Endothelial cell of umbilical vein (primary cell): ENCODE results near the gene MATN1. TPM values are rescaled to one million over a fixed set of nuclear protein-coding genes. Genes with fewer than 3 reads are reported as not detected.

Experiments
- BruUV-seq: library from RNA; stranded (reverse); fragments of 400-500 nt; replicated peaks from 2 replicates; lab custom pipeline; 2021; lab: Mats Ljungman, UMichigan
- CTCF ChIA-PET: fragments of 300-600, 350-600 bp; sonication (Branson Sonifier 250); formaldehyde crosslinking; loops from one replicate; lab custom pipeline; 2021; ENCODE audit warnings: antibody characterized with exemption, inconsistent platforms; lab: Charles Lee
- POLR2A ChIA-PET: fragments of 300-600, 350-600 bp; sonication (Branson Sonifier 250); formaldehyde crosslinking; loops from one replicate; lab custom pipeline; 2021; ENCODE audit warnings: antibody characterized with exemption, inconsistent platforms; lab: Charles Lee
- DNase-seq: peaks from one replicate; pipeline ENCODE4 v3.0.0-alpha.2; 2011; ENCODE audit warnings: low read depth, low spot score
- FAIRE-seq: peaks from 2 replicates; lab custom pipeline; 2011; peaks lifted over from hg19 to GRCh38; lab: Jason Lieb, UNC
- H2AFZ ChIP-seq: 2 replicates; pipeline ENCODE4 v1.6.0; 2012; ENCODE audit warnings: low read depth, low read length, control low read depth, inconsistent platforms
- H3K27ac ChIP-seq: 2 replicates; pipeline ENCODE4 v1.5.1; 2011; ENCODE audit warnings: low read depth, mild to moderate bottlenecking, control low read depth, low read length, moderate library complexity; ENCODE audit not compliant: insufficient read depth
- H3K27me3 ChIP-seq, 2 experiments: 2 replicates each; pipeline versions ENCODE4 v1.6.0 to v1.6.1; 2011; ENCODE audit warnings: low read length in 2 of 2, mixed read lengths in 1 of 2; ENCODE audit not compliant: control insufficient read depth in 2 of 2, insufficient read depth in 2 of 2
- H3K36me3 ChIP-seq, 2 experiments: 2 replicates in 1 of 2; 3 replicates in 1 of 2; pipeline ENCODE4 v1.5.1; 2011; ENCODE audit warnings: low read length in 2 of 2, mild to moderate bottlenecking in 1 of 2, moderate library complexity in 1 of 2; ENCODE audit not compliant: control insufficient read depth in 2 of 2, insufficient read depth in 2 of 2; ENCODE audit errors: extremely low read depth in 1 of 2
- H3K4me1 ChIP-seq: 3 replicates; pipeline ENCODE4 v1.5.1; 2011; ENCODE audit warnings: mild to moderate bottlenecking, low read length; ENCODE audit not compliant: control insufficient read depth, insufficient read depth; ENCODE audit errors: extremely low read depth
- H3K4me2 ChIP-seq: 2 replicates; pipeline ENCODE4 v1.6.1; 2011; ENCODE audit warnings: low read length, control low read depth, mixed read lengths; ENCODE audit not compliant: insufficient read depth
- H3K4me3 ChIP-seq, 3 experiments: fragments of 200-600 bp in 1 of 3; sonication (generic), shearing (Covaris generic) in 1 of 3; replicated peaks in 1 of 3; 2 replicates each; pipeline ENCODE4 v1.5.1; 2011 to 2016; ENCODE audit warnings: control low read depth in 3 of 3, low read length in 3 of 3, mild to moderate bottlenecking in 2 of 3, inconsistent platforms in 1 of 3, low read depth in 1 of 3, moderate library complexity in 1 of 3; ENCODE audit not compliant: insufficient read depth in 1 of 3
- H3K79me2 ChIP-seq: 2 replicates; pipeline ENCODE4 v1.6.0; 2012; ENCODE audit warnings: low read length, inconsistent platforms; ENCODE audit not compliant: control insufficient read depth, insufficient read depth
- H3K9ac ChIP-seq: replicated peaks from 2 replicates; pipeline ENCODE3; 2011; ENCODE audit warnings: low read length, control low read depth; ENCODE audit not compliant: insufficient read depth; ENCODE audit errors: extremely low read depth
- H3K9me1 ChIP-seq: replicated peaks from 3 replicates; pipeline ENCODE4 v1.6.0; 2011; ENCODE audit warnings: mild to moderate bottlenecking, low read length; ENCODE audit not compliant: control insufficient read depth, insufficient read depth; ENCODE audit errors: extremely low read depth
- H3K9me3 ChIP-seq: replicated peaks from 2 replicates; pipeline ENCODE4 v1.5.1; 2012; ENCODE audit warnings: low read length, inconsistent platforms; ENCODE audit not compliant: control insufficient read depth, insufficient read depth
- H4K20me1 ChIP-seq: replicated peaks from 2 replicates; pipeline ENCODE3; 2011; ENCODE audit warnings: mild to moderate bottlenecking, low read length; ENCODE audit not compliant: control insufficient read depth, insufficient read depth; ENCODE audit errors: extremely low read depth
- EZH2 ChIP-seq: IDR thresholded peaks from 2 replicates; pipeline ENCODE4 v1.6.1; 2012; ENCODE audit warnings: borderline replicate concordance, low read depth, mild to moderate bottlenecking, moderate library complexity, low read length, inconsistent platforms; ENCODE audit not compliant: severe bottlenecking
- FOS ChIP-seq: IDR thresholded peaks from 2 replicates; pipeline ENCODE4 v1.6.1; 2011; ENCODE audit warnings: mild to moderate bottlenecking, low read length, moderate library complexity, borderline replicate concordance; ENCODE audit not compliant: insufficient read depth
- GATA2 ChIP-seq: IDR thresholded peaks from 2 replicates; pipeline ENCODE4 v1.7.0; 2011; ENCODE audit warnings: low read depth, mild to moderate bottlenecking, moderate library complexity, mixed read lengths, low read length; ENCODE audit not compliant: insufficient read length, insufficient read depth
- JUN ChIP-seq: IDR thresholded peaks from 2 replicates; pipeline ENCODE4 v1.6.1; 2011; ENCODE audit warnings: borderline replicate concordance, low read depth; ENCODE audit not compliant: insufficient read length, insufficient read depth
- MYC ChIP-seq: IDR thresholded peaks from one replicate; pipeline ENCODE4 v1.6.1; 2011; ENCODE audit warnings: mild to moderate bottlenecking, low read depth, low read length
- POLR2A ChIP-seq: IDR thresholded peaks from 2 replicates; pipeline ENCODE4 v1.6.1; 2012; ENCODE audit warnings: low read depth, mild to moderate bottlenecking, control low read depth, low read length
- POLR2AphosphoS5 ChIP-seq: IDR thresholded peaks from 2 replicates; pipeline ENCODE4 v1.6.1; 2012; ENCODE audit warnings: low read depth, mild to moderate bottlenecking, control low read depth, low read length, moderate library complexity; ENCODE audit not compliant: insufficient read depth
- dilution Hi-C: fragments of 300-500 bp; cut with MboI; formaldehyde crosslinking; loops from one replicate; pipeline ENCODE4 v1.15.0; 2019; ENCODE audit warnings: low sequenced_read_pairs; ENCODE audit not compliant: extremely low pct_ligation_motif_present
- intact Hi-C: fragments of 100-400 bp; cut with micrococcal nuclease; formaldehyde crosslinking; loops from one replicate; pipeline ENCODE4 v1.10.0; 2022
- polyA plus RNA-seq, 4 experiments: library from polyadenylated mRNA; depleted of rRNA in 3 of 4; stranded (reverse) in 3 of 4; unstranded in 1 of 4; fragments of >200 nt; gene quantifications; 2 replicates each; pipeline versions ENCODE4 v1.2.1 to v1.2.3, GENCODE V29; 2011 to 2012; ENCODE audit warnings: missing spikeins in 1 of 4
- total RNA-seq: library from RNA; stranded (reverse); gene quantifications from 2 replicates; pipeline ENCODE4 v1.2.3, GENCODE V29; 2021
- TF ChIP-seq, protein P1 (sequence below), 2 donors: IDR thresholded peaks; 1 replicate in 1 of 2; 2 replicates in 1 of 2; pipeline ENCODE4 v1.5.1; 2011; ENCODE audit warnings: low read length in 2 of 2, mild to moderate bottlenecking in 2 of 2, moderate library complexity in 2 of 2, control low read depth in 1 of 2, inconsistent platforms in 1 of 2, low read depth in 1 of 2; ENCODE audit not compliant: insufficient read depth in 1 of 2; ENCODE audit errors: extremely low read depth in 1 of 2
- TF ChIP-seq, protein P2 (sequence below): IDR thresholded peaks from 2 replicates; pipeline ENCODE4 v1.6.1; 2011; ENCODE audit not compliant: insufficient read depth, insufficient read length

MATN1 gene
- total and polyA plus RNA-seq, 2 donors (not counting 3 experiments of a cell fraction or from before 2014, with no cell fraction given), result 0.29 to 0.36 TPM

DNA sequence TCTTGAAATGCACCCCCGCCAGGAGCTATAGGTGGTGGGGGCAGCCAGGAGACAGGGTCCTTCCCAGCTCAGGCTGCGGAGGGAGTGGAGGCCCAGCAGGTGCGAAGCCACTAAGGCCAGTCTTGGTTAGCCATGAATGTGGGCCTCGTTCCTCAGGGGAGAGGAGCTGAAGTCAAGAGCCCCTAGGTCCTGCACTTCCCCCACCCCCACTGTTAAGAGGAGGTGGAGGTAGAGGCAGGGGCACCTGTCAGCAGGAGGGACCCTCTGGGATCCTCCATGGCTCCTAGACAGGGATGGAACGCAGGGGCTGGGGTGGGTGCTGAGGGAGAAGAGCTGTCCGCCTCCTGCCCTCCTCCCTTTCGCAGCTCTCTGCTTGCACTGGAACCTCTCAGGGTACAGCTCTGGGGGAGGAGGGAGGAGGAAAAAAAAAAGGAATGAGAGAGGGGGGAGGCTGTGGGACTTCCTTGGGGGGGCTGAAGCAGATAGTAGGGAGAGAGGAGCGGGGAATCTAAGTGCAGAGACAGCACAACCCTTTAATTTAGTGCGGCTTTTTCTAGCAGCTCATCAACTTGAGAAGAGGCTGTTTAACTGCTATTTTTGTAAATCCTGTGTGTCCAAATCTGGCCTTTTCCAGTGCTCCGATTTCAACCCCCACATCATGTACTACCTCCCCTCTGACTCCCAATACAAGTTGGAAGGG is 37.0 kb downstream of the MATN1 start:
- H2AFZ ChIP-seq, result no peak overlapping the region
- TF ChIP-seq EZH2 (no peak), JUN (no peak), POLR2AphosphoS5 (no peak), GATA2 (no peak), MYC (no peak), POLR2A (no peak), FOS (no peak)
- TF ChIP-seq, protein P1, sequence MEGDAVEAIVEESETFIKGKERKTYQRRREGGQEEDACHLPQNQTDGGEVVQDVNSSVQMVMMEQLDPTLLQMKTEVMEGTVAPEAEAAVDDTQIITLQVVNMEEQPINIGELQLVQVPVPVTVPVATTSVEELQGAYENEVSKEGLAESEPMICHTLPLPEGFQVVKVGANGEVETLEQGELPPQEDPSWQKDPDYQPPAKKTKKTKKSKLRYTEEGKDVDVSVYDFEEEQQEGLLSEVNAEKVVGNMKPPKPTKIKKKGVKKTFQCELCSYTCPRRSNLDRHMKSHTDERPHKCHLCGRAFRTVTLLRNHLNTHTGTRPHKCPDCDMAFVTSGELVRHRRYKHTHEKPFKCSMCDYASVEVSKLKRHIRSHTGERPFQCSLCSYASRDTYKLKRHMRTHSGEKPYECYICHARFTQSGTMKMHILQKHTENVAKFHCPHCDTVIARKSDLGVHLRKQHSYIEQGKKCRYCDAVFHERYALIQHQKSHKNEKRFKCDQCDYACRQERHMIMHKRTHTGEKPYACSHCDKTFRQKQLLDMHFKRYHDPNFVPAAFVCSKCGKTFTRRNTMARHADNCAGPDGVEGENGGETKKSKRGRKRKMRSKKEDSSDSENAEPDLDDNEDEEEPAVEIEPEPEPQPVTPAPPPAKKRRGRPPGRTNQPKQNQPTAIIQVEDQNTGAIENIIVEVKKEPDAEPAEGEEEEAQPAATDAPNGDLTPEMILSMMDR (IDR thresholded peaks at IDR 0.05; ENCODE audit: extremely low read depth in 1 of 2, insufficient read depth in 1 of 2, low read depth in 1 of 2, low read length in 2 of 2), result no peak
- TF ChIP-seq, protein P2, sequence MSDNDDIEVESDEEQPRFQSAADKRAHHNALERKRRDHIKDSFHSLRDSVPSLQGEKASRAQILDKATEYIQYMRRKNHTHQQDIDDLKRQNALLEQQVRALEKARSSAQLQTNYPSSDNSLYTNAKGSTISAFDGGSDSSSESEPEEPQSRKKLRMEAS, result no peak
- intact Hi-C loops, result no loop called here
- H3K9ac ChIP-seq, result no peak overlapping the region
- H3K27ac ChIP-seq, result no peak overlapping the region
- H3K9me3 ChIP-seq, result no peaks in the 10 kb centered on the region
- H3K36me3 ChIP-seq, result no peaks in the 10 kb centered on the region
- H3K9me1 ChIP-seq, result no peaks in the 10 kb centered on the region
- H3K4me2 ChIP-seq, result no peak overlapping the region
- ChIA-PET POLR2A (interaction anchor here (0.6 kb wide), 1 partner anchor 1437 kb away, joined by 3 read pairs; no protein-coding TSS in a partner anchor), CTCF (interaction anchor here (1.0 to 2.4 kb wide), 2 partner anchors 10 to 16 kb away, joined by 3 to 11 read pairs; no protein-coding TSS in a partner anchor)
- dilution Hi-C loops, result no loop called here
- no TSS peak for BruUV-seq
- no peak overlapping the region for H3K4me3 ChIP-seq
- DNase-seq (no peak), FAIRE-seq (no peak)
- H4K20me1 ChIP-seq, result no peaks in the 10 kb centered on the region
- no peaks in the 10 kb centered on the region for H3K4me1 ChIP-seq
- peaks cover 26 to 27% of the 10 kb centered on the region in 2 experiments for H3K27me3 ChIP-seq
- no peaks in the 10 kb centered on the region for H3K79me2 ChIP-seq
